HG03103 (cell line): ENCODE results near the gene SULF2.

Experiments
- ATAC-seq: cut with Tn5 transposase; IDR thresholded peaks from one replicate; pipeline ENCODE4 v1.9.1; 2021; ENCODE audit warnings: low read depth; ENCODE audit not compliant: unreplicated experiment

SULF2 gene

GRCh38 chr20:47785854-47786764 lies 828 bp upstream of the SULF2 start:
- no peak for ATAC-seq

DNA sequence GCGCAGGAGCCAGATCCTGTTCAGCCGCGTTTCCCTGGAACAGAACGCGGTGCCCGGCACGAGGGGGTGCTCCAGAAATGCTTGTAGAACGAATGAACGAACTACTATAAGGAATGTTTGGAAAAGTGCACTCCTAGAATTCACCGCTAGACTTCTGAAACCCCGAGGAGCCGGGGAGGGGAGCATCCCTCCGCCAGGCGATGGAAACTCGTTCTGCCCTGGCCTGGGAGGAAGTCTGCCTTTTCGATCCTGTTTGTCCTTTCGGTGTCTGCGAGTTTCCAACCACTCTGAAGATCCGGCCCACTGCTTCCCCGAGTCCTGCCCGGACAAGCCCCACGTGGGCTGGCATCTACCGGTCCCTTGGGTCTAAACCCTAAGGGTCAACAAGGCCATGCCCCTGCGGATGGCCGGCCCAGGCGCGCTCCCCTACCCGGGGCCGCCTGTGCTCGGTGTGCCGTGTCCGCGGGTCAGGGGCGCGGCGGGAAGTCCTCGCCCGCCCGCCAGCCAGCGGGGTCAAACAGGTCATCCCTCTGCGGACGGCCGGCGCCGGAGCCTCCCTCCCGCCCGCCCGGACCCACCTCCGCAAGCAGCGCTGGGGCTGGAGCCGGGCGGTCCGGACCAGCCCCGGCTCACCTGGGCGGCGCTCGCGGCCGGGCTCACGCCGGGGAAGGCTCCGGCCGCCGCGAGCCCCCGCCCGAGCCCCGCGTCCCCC lies 526 bp downstream of the SULF2 start:
- ATAC-seq: no peak

- ATAC-seq: no peak
These were observed 1.3 kb downstream of the SULF2 start for GRCh38 chr20:47783828-47784598.

DNA sequence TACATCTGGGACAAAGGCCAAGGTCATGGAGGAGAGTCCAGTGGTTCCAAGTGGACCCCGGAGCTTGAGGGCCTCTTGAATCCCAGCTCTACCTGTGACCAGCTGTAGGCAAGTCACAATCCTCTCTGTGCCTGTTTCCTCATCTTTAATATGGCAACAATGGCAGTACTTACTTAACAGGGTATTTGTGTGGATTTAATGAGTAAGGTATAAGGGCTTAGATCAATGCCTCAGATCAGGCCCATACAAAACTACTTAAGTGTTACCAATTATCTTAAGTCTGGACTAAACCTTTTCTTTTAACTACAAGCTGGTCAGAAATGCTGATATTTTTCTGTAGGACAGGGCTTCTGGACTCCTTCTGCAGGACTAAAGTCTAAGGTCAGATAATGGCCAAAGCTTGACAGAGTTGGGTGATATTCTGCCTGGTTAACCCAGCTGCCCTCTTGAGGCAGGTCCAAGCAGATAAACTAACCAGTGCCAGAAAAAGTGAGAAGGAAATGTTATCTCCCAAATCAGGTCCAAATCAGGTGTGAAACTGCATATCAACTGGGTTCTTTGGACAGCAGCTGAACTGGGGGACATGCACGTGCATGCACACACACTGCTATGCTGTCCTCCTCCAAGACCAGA lies 2.2 kb downstream of the SULF2 start:
- ATAC-seq: no peak

- ATAC-seq: no peak
These were observed 3.2 kb downstream of the SULF2 start for GRCh38 chr20:47782076-47782475.

GRCh38 chr20:47781632-47782031 lies 3.6 kb downstream of the SULF2 start:
- no peak for ATAC-seq

DNA sequence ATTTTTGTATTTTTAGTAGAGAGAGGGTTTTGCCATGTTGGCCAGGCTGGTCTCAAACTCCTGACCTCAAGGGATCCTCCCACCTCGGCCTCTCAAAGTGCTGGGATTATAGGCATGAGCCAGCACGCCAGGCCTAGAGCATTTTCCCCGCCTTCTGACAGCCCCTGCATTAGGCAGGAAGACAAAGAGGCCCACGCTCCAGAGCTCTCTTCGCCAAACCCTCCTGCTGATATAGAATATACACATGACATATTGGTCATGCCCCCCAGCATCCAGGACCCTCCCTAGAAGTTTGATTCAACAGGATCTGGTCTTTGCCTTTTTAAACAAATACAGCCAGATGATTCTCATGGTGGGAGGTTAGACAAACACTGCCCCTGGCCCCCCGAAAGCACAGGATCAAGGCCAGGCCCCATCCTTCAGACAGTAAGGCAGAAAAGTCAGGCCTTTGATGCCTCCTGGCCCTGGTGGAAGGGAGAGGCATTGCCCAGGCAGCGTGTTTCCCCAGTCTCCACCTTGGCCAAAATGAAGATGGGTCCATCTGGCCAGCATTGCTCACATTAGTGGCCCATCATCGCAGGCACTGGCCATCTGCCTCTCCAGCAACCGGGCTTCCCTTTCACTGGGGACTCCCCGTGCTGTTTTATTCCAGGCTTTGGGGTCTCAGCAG lies 4.4 kb downstream of the SULF2 start:
- no peak for ATAC-seq

GRCh38 chr20:47778398-47779354 lies 6.6 kb downstream of the SULF2 start:
- ATAC-seq: no peak

DNA sequence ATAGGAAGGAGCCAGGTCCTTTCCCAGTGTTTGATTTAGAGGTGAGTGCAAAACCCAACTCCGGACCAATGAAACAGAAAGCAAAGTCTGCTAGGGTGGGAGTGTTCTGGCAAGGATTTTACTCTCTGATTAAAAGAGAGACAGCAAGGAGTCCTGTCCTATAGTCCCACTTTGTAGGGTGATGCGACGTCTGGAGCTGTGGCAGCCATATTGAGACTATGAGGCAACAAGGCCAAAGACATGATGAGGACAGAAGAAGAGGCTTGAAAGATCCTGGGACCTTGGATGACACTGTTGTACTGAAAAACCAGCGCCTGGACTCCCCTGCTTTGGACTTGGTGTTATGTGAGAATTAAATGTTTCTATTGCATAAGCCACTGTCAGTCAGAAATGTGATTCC lies 8.1 kb downstream of the SULF2 start:
- no peak for ATAC-seq

DNA sequence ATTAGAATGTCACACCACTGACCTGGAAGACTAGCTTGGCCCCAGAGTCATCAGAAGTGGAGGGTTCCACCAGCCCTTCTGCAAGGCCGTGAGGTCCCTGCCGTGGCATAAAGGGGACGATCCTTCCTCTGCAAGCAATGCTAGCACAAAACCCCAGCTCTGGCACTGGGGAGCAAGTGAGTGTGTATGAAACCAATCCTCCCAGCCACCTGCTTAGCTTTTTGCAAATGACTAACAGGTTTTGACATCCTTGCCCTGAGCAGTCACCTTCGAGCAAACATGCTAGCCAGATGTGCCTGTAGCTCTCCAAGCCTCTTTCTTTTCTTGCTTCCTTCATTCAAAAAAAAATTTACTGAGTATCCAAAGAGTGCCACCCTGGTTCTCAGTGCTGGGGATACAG lies 8.6 kb downstream of the SULF2 start:
- ATAC-seq: no peak

DNA sequence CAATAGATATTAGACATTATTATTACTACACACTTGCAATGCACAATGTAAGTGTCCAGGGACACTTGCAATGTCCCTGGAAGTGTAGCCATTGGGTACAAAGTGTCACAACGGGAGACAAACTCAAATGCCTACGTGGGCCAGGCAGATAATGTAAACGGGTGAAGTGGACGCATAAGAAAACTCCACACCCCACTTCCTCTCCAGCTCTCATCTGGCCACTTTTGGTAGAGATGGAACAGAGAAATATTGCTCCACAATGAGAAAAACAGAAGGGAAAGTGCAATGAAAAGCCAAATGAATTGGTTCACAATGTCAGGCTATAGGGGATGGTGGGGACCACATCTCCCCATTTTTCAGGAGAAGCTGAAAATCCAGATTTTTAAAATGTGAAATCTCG lies 9.4 kb downstream of the SULF2 start:
- ATAC-seq: no peak

DNA sequence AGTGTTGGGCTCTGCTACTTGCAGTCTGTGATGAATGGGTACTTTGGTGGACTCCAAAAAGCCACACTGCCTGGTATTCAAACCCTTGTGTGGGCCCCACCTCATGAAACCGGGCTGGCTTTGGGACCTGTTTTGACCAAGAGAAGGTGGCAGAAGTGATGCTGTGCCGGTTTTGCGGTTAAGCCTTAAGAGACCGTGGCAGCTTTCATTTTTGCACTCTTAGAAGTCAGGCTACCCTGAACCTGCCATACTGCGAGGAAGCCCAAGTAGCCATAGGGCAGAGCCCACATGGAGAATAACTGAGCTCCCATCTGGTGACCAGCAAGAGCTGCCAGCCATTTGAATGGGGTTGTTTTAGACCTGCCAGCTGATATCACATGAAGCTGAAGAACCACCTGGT lies 10.2 kb downstream of the SULF2 start:
- no peak for ATAC-seq

- no peak for ATAC-seq
These were observed 11.0 kb downstream of the SULF2 start for GRCh38 chr20:47774131-47774777.

GRCh38 chr20:47773371-47773786 lies 11.9 kb downstream of the SULF2 start:
- ATAC-seq: no peak

- no peak for ATAC-seq
These were observed 14.3 kb downstream of the SULF2 start for GRCh38 chr20:47770935-47771334.

GRCh38 chr20:47768016-47768824 lies 17.1 kb downstream of the SULF2 start:
- ATAC-seq: no peak

- no peak for ATAC-seq
These were observed 19.3 kb downstream of the SULF2 start for GRCh38 chr20:47765691-47766594.
